Fibroblast of lung (primary cell): ENCODE data around the gene KLC1. TPM values are rescaled to one million over a fixed set of nuclear protein-coding genes. Genes with fewer than 3 reads are reported as not detected.
"Not testable (repeated sequence)": the region's sequence is repeated elsewhere in the genome, so short reads cannot be mapped to it uniquely, and the experiment has no call there.

Experiments
- DNase-seq, 2 donors: peaks; one replicate each; pipeline versions ENCODE4 v3.0.0 to v3.0.0-alpha.2; 2010; ENCODE audit warnings: low read depth in 2 of 2
- H2AFZ ChIP-seq: 2 replicates; pipeline ENCODE4 v1.5.1; 2012; ENCODE audit warnings: low read length, control low read depth, inconsistent platforms
- H3K27ac ChIP-seq: 2 replicates; pipeline ENCODE4 v1.5.1; 2011; ENCODE audit warnings: low read length, control low read depth; ENCODE audit not compliant: insufficient read depth
- H3K27me3 ChIP-seq: 2 replicates; pipeline ENCODE4 v1.5.1; 2011; ENCODE audit warnings: mild to moderate bottlenecking, low read length; ENCODE audit not compliant: control insufficient read depth, insufficient read depth
- H3K36me3 ChIP-seq: 2 replicates; pipeline ENCODE4 v1.5.1; 2011; ENCODE audit warnings: low read length; ENCODE audit not compliant: control insufficient read depth, insufficient read depth
- H3K4me1 ChIP-seq: 2 replicates; pipeline ENCODE4 v1.5.1; 2011; ENCODE audit warnings: low read length; ENCODE audit not compliant: control insufficient read depth, insufficient read depth; ENCODE audit errors: extremely low read depth
- H3K4me2 ChIP-seq: 2 replicates; pipeline ENCODE4 v1.5.1; 2011; ENCODE audit warnings: low read length, control low read depth; ENCODE audit not compliant: insufficient read depth; ENCODE audit errors: extremely low read depth
- H3K4me3 ChIP-seq, 4 experiments: fragments of 200-600 bp in 1 of 4; sonication (generic) in 1 of 4; replicated peaks in 1 of 4; 2 replicates each; pipeline ENCODE4 v1.5.1; 2011 to 2016; ENCODE audit warnings: low read length in 4 of 4, low read depth in 3 of 4, mild to moderate bottlenecking in 3 of 4, control low read depth in 2 of 4, inconsistent platforms in 1 of 4, mixed read lengths in 1 of 4; ENCODE audit not compliant: insufficient read depth in 1 of 4; ENCODE audit errors: control extremely low read depth in 1 of 4
- H3K79me2 ChIP-seq: 2 replicates; pipeline ENCODE4 v1.5.1; 2012; ENCODE audit warnings: mild to moderate bottlenecking, low read length, inconsistent platforms; ENCODE audit not compliant: control insufficient read depth, insufficient read depth
- H3K9ac ChIP-seq: 2 replicates; pipeline ENCODE4 v1.5.1; 2011; ENCODE audit warnings: mild to moderate bottlenecking, low read length, control low read depth; ENCODE audit not compliant: insufficient read depth
- H3K9me3 ChIP-seq: 2 replicates; pipeline ENCODE4 v1.5.1; 2012; ENCODE audit warnings: low read depth, low read length; ENCODE audit not compliant: control insufficient read depth, insufficient read depth
- H4K20me1 ChIP-seq: 2 replicates; pipeline ENCODE4 v1.5.1; 2011; ENCODE audit warnings: low read length; ENCODE audit not compliant: control insufficient read depth, insufficient read depth; ENCODE audit errors: extremely low read depth
- EZH2 ChIP-seq: IDR thresholded peaks from 2 replicates; pipeline ENCODE4 v1.5.1; 2012; ENCODE audit warnings: low read length, control low read depth, mild to moderate bottlenecking; ENCODE audit errors: missing control alignments
- polyA plus RNA-seq, 2 donors: library from polyadenylated mRNA; depleted of rRNA in 1 of 2; stranded (reverse) in 1 of 2; unstranded in 1 of 2; fragments of >200 nt; gene quantifications; 2 replicates each; pipeline ENCODE4 v1.2.1, GENCODE V29; 2011 to 2012; ENCODE audit warnings: missing spikeins in 1 of 2
- total RNA-seq: library from RNA; depleted of rRNA; stranded (reverse); fragments of >200 nt; gene quantifications from 2 replicates; pipeline ENCODE4 v1.2.1, GENCODE V29; 2014
- TF ChIP-seq, protein P1 (sequence below), 2 donors: IDR thresholded peaks in 1 of 2; conservative IDR thresholded peaks in 1 of 2; 1 replicate in 1 of 2; 2 replicates in 1 of 2; pipeline ENCODE4 v1.5.1; 2011 to 2012; ENCODE audit warnings: low read length in 2 of 2, control low read depth in 1 of 2, inconsistent platforms in 1 of 2, low read depth in 1 of 2, mild to moderate bottlenecking in 1 of 2

The KLC1 gene
- total and polyA plus RNA-seq, 2 donors (not counting 1 experiment from before 2014, with no cell fraction given), result 180 to 219 TPM

DNA sequence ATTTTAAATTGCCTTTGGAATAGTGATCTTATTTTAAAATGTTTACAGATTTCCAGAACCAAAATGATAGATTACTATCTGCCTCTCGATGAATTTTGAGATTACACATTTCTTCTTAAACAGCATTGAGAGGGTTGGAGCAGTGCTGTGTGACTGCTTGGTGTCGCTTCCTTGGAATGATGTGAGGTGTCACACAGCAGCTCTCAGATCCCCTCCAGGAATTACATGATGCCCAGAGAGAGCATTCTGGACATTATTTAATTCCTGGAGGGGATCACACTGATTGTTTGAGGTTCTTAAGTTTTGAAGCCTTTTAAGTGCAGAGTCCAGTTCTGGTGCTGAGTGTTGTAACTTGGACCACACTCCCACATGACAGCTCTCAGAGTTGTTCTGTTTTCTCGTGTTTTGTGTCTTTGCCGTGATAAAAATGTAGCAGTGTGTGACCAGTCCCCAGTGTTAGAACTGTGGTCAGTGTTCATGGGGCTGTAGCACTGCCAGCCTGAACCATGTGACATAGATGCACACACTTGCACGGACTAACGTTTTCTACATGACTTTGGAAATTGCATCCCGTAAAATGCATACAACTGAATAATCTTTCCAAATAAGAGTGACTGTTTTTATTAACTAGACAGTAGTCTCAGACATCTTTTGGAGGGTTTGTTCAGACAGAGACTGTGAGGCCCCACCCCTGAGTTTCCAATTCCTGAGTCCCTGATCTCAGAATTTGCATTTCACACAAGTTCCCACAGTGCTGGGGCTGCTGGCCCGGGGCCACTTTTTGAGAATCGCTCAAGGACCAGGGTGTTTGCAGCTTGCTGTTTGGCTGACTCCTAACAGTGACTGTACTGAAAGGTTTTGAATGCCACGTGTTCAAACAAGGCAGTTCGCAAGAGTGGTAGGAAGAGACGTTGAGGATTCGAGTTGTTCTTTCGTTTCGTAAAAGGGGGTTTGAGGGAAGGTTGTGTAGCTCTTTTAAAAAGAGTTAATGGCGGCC, 60.2 kb downstream of the KLC1 start:
- peak; percentile 33 to 81 for DNase-seq
- Histone ChIP-seq H3K9me3 (no peaks in the 10 kb centered on the region), H4K20me1 (no peaks in the 10 kb centered on the region), H3K4me2 (peak overlapping the region; percentile 2), H3K4me1 (peaks cover 7% of the 10 kb centered on the region), H3K9ac (no peak overlapping the region), H3K27ac (peak overlapping the region; percentile 55), H3K4me3 (no peak overlapping the region), H2AFZ (no peak overlapping the region), H3K27me3 (no peaks in the 10 kb centered on the region), H3K79me2 (peaks cover 36% of the 10 kb centered on the region), H3K36me3 (peaks cover 23% of the 10 kb centered on the region)
- no peak for TF ChIP-seq EZH2
- TF ChIP-seq, protein P1, sequence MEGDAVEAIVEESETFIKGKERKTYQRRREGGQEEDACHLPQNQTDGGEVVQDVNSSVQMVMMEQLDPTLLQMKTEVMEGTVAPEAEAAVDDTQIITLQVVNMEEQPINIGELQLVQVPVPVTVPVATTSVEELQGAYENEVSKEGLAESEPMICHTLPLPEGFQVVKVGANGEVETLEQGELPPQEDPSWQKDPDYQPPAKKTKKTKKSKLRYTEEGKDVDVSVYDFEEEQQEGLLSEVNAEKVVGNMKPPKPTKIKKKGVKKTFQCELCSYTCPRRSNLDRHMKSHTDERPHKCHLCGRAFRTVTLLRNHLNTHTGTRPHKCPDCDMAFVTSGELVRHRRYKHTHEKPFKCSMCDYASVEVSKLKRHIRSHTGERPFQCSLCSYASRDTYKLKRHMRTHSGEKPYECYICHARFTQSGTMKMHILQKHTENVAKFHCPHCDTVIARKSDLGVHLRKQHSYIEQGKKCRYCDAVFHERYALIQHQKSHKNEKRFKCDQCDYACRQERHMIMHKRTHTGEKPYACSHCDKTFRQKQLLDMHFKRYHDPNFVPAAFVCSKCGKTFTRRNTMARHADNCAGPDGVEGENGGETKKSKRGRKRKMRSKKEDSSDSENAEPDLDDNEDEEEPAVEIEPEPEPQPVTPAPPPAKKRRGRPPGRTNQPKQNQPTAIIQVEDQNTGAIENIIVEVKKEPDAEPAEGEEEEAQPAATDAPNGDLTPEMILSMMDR (conservative IDR thresholded peaks at IDR 0.05 in 1 of 2, IDR thresholded peaks at IDR 0.05 in 1 of 2; ENCODE audit: low read depth in 1 of 2, low read length in 2 of 2), result no peak

DNA sequence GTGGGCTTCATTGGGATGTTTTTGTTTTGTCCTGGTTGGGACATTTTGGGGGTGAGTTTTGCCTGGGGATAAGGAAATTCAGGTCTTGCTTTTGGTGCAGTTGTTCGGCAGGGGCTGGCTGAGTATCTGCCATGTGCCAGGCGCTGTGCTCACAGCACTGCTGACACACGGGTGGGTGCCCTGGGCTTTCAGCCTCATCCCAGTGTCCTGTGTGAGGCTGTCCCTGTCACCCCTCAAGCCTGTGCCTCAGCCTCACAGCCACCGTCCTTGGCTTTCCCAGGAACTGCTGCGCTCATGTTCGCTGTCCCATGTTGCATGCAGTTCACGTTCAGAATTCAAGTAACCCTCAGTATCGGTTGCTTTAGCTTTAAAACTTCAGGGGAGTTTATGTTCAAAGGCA, 61.3 kb downstream of the KLC1 start:
- no peak overlapping the region for H3K27ac ChIP-seq
- no peak overlapping the region for H3K4me3 ChIP-seq
- no peak overlapping the region for H3K9ac ChIP-seq
- H3K9me3 ChIP-seq, result no peaks in the 10 kb centered on the region
- no peaks in the 10 kb centered on the region for H4K20me1 ChIP-seq
- no peaks in the 10 kb centered on the region for H3K27me3 ChIP-seq
- peaks cover 35% of the 10 kb centered on the region for H3K79me2 ChIP-seq
- no peak for DNase-seq
- TF ChIP-seq, protein P1 (conservative IDR thresholded peaks at IDR 0.05 in 1 of 2, IDR thresholded peaks at IDR 0.05 in 1 of 2; ENCODE audit: low read depth in 1 of 2, low read length in 2 of 2), result no peak
- H3K4me2 ChIP-seq, result no peak overlapping the region
- H3K4me1 ChIP-seq, result peaks cover 7% of the 10 kb centered on the region
- peaks cover 24% of the 10 kb centered on the region for H3K36me3 ChIP-seq
- no peak overlapping the region for H2AFZ ChIP-seq

DNA sequence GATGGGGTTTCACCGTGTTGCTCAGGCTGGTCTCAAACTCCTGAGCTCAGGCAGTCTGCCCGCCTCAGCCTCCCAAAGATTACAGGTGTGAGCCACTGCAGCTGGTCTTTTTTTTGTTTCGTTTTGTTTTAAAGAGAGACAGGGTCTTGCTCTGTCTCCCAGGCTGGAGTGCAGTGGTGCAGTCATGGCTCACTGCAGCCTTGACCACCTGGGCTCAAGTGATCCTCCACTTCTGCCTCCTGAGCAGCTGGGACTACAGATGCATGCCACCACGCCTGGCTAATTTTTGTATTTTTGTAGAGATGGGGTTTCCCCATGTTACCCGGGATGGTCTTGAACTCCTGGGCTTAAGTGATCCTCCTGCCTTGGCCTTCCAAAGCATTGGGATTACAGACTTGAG, 62.6 kb downstream of the KLC1 start:
- not testable (repeated sequence) for H3K27ac ChIP-seq, H3K9ac ChIP-seq, H3K27me3 ChIP-seq, H4K20me1 ChIP-seq, H3K9me3 ChIP-seq, H2AFZ ChIP-seq, DNase-seq, H3K4me2 ChIP-seq, H3K4me3 ChIP-seq
- Histone ChIP-seq H3K4me1 (peaks cover 16% of the 10 kb centered on the region), H3K36me3 (peaks cover 22% of the 10 kb centered on the region), H3K79me2 (peaks cover 28% of the 10 kb centered on the region)
